Hepatic stellate cell (primary cell): ENCODE results near the gene AGBL2.
"Not testable (repeated sequence)": the region's sequence is repeated elsewhere in the genome, so short reads cannot be mapped to it uniquely, and the experiment has no call there.

Experiments
- DNase-seq: peaks from one replicate; pipeline ENCODE4 v3.0.0; 2011; ENCODE audit warnings: low spot score

Gene AGBL2

GRCh38 chr11:47715082-47715669 is at the start of gene AGBL2:
Gene AGBL2, minus strand, starts transcription at chr11:47715369. Its CDS starts 719 bp downstream, at chr11:47714650.
- DNase-seq: peak; percentile 79

GRCh38 chr11:47759291-47759690 is 44.1 kb upstream of the AGBL2 start:
- DNase-seq: not testable (repeated sequence)

GRCh38 chr11:47756208-47756607 is 41.0 kb upstream of the AGBL2 start:
- DNase-seq: no peak

GRCh38 chr11:47750725-47751124 is 35.6 kb upstream of the AGBL2 start:
- DNase-seq: no peak

GRCh38 chr11:47742494-47742893 is 27.3 kb upstream of the AGBL2 start:
- DNase-seq: not testable (repeated sequence)

- not testable (repeated sequence) for DNase-seq
Measured at GRCh38 chr11:47737817-47738216, 22.6 kb upstream of the AGBL2 start.

GRCh38 chr11:47732271-47732670 is 17.1 kb upstream of the AGBL2 start:
- DNase-seq: no peak

- no peak for DNase-seq
Measured at GRCh38 chr11:47731475-47731874, 16.3 kb upstream of the AGBL2 start.

GRCh38 chr11:47726878-47727514 is 11.8 kb upstream of the AGBL2 start:
- DNase-seq: no peak

GRCh38 chr11:47726118-47726442 is 10.9 kb upstream of the AGBL2 start:
- DNase-seq: no peak

- no peak for DNase-seq
Measured at GRCh38 chr11:47725442-47726117, 10.4 kb upstream of the AGBL2 start.

- peak; percentile 36 for DNase-seq
Measured at GRCh38 chr11:47724041-47724729, 9.0 kb upstream of the AGBL2 start.

GRCh38 chr11:47723041-47723440 is 7.9 kb upstream of the AGBL2 start:
- no peak for DNase-seq

- DNase-seq: no peak
Measured at GRCh38 chr11:47720651-47721050, 5.5 kb upstream of the AGBL2 start.

- DNase-seq: no peak
Measured at GRCh38 chr11:47716692-47717091, 1.5 kb upstream of the AGBL2 start.

- DNase-seq: peak; percentile 37
Measured at GRCh38 chr11:47714554-47715081, 551 bp downstream of the AGBL2 start.

GRCh38 chr11:47711816-47712215 is 3.4 kb downstream of the AGBL2 start:
- no peak for DNase-seq

GRCh38 chr11:47711225-47711624 is 3.9 kb downstream of the AGBL2 start:
- DNase-seq: no peak

- not testable (repeated sequence) for DNase-seq
Measured at GRCh38 chr11:47707275-47707786, 7.8 kb downstream of the AGBL2 start.

- no peak for DNase-seq
Measured at GRCh38 chr11:47705721-47706120, 9.4 kb downstream of the AGBL2 start.

- no peak for DNase-seq
Measured at GRCh38 chr11:47691979-47692378, 23.2 kb downstream of the AGBL2 start.

GRCh38 chr11:47689480-47689879 is 25.7 kb downstream of the AGBL2 start:
- no peak for DNase-seq
